ENCODE data around the gene RNF224. TPM values are rescaled to one million over a fixed set of nuclear protein-coding genes. Genes with fewer than 3 reads are reported as not detected.

Gene RNF224
- total RNA-seq, 1 experiment from 2014 or later, result 0.30 TPM

DNA sequence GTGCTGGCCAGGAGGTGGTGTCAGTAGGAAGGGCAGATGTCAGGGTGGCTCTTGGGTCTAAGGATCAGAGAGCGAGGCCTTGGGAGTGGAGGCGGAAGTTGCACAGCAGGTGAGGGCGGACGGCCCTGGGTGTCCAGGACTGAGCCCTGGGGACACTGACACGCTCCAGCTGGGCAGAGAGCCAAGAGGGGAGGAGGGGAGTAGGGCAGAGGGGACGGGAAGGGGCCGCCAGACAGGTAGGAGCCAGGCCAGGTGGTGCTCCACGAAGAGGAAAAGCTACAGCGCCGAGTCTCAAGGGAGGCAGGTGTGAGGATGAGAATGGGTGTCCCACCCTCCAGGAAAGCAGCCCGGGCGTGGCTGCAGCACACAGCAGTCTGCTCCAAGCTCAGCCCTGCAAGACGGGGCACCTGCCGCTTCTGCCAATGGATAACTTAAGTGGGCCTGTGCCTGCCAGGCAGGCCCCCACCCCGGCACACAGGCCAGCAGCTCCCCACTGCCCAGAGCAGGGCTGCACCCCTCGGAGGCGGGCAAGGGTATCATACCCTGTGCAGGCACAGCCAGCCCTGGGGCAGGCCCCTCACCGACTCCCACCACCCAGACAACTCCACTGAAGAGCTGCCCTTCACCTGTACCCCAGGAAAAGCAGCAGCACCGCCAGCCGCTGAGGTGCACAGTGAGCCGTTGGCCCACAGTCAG is 31.6 kb upstream of the RNF224 start:
- Histone ChIP-seq H3K9me2 (ENCODE audit: insufficient read depth) (no peaks in the 10 kb centered on the region), H2AFZ (ENCODE audit: low read depth, low read length, poor library complexity, severe bottlenecking) (no peak overlapping the region), H3K4me2 (ENCODE audit: low read length) (peak overlapping the region; percentile 37), H3K4me3 (replicated peaks in 1 of 2; ENCODE audit: low read depth in 1 of 2, low read length in 2 of 2) (no peak overlapping the region), H3K9ac (ENCODE audit: low read length) (no peak overlapping the region), H3K27me3 (ENCODE audit: insufficient read depth, low read length) (no peaks in the 10 kb centered on the region), H4K20me1 (ENCODE audit: insufficient read depth) (no peaks in the 10 kb centered on the region), H3K27ac (ENCODE audit: low read depth, low read length) (peak overlapping the region; percentile 38; the same call in 1 of the 2 replicates), H3K4me1 (ENCODE audit: control insufficient read depth in 1 of 2, insufficient read depth in 2 of 2, low read length in 2 of 2) (peaks cover 32 to 49% of the 10 kb centered on the region in 2 experiments), H3K79me2 (ENCODE audit: insufficient read depth, low read length) (peaks cover 15% of the 10 kb centered on the region; the same call in 1 of the 2 replicates), H3K9me3 (ENCODE audit: control insufficient read depth in 1 of 2, insufficient read depth in 1 of 2, low read depth in 1 of 2, low read length in 2 of 2) (no peaks in the 10 kb centered on the region), H3K36me3 (ENCODE audit: control insufficient read depth in 1 of 2, insufficient read depth in 2 of 2, low read length in 2 of 2) (no peaks in the 10 kb centered on the region; a peak in 1 of 4 replicates)
- ATAC-seq (no peak), DNase-seq (ENCODE audit: low read depth, low spot score) (no peak)
- TF ChIP-seq EGR1 (IDR thresholded peaks at IDR 0.05; ENCODE audit: low read depth) (no peak), CEBPB (IDR thresholded peaks at IDR 0.05; ENCODE audit: low read depth) (no peak), ZFX (IDR thresholded peaks at IDR 0.05) (no peak), ELF1 (IDR thresholded peaks at IDR 0.05; ENCODE audit: borderline replicate concordance, low read depth) (no peak), SRF (IDR thresholded peaks at IDR 0.05; ENCODE audit: low read depth) (no peak), RAD21 (IDR thresholded peaks at IDR 0.05; ENCODE audit: low read depth) (no peak), TCF7L2 (IDR thresholded peaks at IDR 0.05; ENCODE audit: borderline replicate concordance, extremely low read depth, insufficient read depth, insufficient read length) (no peak), JUND (IDR thresholded peaks at IDR 0.05) (no peak), CTCF (IDR thresholded peaks at IDR 0.05 in 2 of 3, conservative IDR thresholded peaks at IDR 0.05 in 1 of 3; ENCODE audit: borderline replicate concordance in 1 of 3, insufficient read depth in 1 of 3, low read depth in 2 of 3, low read length in 2 of 3) (no peak), FOSL1 (IDR thresholded peaks at IDR 0.05; ENCODE audit: low read depth) (no peak), ZBTB33 (IDR thresholded peaks at IDR 0.05; ENCODE audit: extremely low read depth, insufficient replicate concordance, low read length) (no peak), POLR2A (IDR thresholded peaks at IDR 0.05; ENCODE audit: borderline replicate concordance, extremely low read depth, insufficient read depth, insufficient read length) (no peak), POLR2AphosphoS5 (IDR thresholded peaks at IDR 0.05; ENCODE audit: low read depth, low read length) (no peak), ATF3 (IDR thresholded peaks at IDR 0.05) (no peak), EZH2phosphoT487 (IDR thresholded peaks at IDR 0.05; ENCODE audit: borderline replicate concordance) (no peak), YY1 (IDR thresholded peaks at IDR 0.05; ENCODE audit: extremely low read depth, insufficient replicate concordance, low read depth, low read length) (no peak), SIN3A (IDR thresholded peaks at IDR 0.05; ENCODE audit: low read depth) (no peak), ZNF274 (IDR thresholded peaks at IDR 0.05; ENCODE audit: low read depth, low read length) (no peak), SP1 (IDR thresholded peaks at IDR 0.05; ENCODE audit: low read depth) (no peak)
- TF ChIP-seq, protein P1, sequence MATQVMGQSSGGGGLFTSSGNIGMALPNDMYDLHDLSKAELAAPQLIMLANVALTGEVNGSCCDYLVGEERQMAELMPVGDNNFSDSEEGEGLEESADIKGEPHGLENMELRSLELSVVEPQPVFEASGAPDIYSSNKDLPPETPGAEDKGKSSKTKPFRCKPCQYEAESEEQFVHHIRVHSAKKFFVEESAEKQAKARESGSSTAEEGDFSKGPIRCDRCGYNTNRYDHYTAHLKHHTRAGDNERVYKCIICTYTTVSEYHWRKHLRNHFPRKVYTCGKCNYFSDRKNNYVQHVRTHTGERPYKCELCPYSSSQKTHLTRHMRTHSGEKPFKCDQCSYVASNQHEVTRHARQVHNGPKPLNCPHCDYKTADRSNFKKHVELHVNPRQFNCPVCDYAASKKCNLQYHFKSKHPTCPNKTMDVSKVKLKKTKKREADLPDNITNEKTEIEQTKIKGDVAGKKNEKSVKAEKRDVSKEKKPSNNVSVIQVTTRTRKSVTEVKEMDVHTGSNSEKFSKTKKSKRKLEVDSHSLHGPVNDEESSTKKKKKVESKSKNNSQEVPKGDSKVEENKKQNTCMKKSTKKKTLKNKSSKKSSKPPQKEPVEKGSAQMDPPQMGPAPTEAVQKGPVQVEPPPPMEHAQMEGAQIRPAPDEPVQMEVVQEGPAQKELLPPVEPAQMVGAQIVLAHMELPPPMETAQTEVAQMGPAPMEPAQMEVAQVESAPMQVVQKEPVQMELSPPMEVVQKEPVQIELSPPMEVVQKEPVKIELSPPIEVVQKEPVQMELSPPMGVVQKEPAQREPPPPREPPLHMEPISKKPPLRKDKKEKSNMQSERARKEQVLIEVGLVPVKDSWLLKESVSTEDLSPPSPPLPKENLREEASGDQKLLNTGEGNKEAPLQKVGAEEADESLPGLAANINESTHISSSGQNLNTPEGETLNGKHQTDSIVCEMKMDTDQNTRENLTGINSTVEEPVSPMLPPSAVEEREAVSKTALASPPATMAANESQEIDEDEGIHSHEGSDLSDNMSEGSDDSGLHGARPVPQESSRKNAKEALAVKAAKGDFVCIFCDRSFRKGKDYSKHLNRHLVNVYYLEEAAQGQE (IDR thresholded peaks at IDR 0.05; ENCODE audit: low read depth), result no peak
- POLR2A ChIA-PET, result interaction anchor here (2.2 kb wide), 1 partner anchor 45 kb away, joined by 6 read pairs; the partner anchor contains the start of gene TUBB4B
- CTCF ChIA-PET, result interaction anchor here (1.2 to 1.7 kb wide), 2 partner anchors 32 to 41 kb away, joined by 3 to 4 read pairs; partner anchors contain the start of gene RNF224
- intact Hi-C loops (cut with micrococcal nuclease), result no loop called here
- BruUV-seq (replicated peaks), result no TSS peak
- RAD21 ChIA-PET (ENCODE audit: low non-redundant PET in 1 of 2, low total read pairs in 2 of 2, uncharacterized antibody in 2 of 2, unreplicated experiment in 2 of 2), result no interaction called here

All from HCT116 (cell line).